Middle frontal gyrus (tissue), 1 donor: ENCODE measurements around the gene PDZD8.

ENCODE experiments used
- DNase-seq: peaks from one replicate; pipeline ENCODE4 v3.0.0-alpha.2; 2015; ENCODE audit warnings: low spot score; ENCODE audit errors: extremely low spot score

Gene PDZD8, protein sequence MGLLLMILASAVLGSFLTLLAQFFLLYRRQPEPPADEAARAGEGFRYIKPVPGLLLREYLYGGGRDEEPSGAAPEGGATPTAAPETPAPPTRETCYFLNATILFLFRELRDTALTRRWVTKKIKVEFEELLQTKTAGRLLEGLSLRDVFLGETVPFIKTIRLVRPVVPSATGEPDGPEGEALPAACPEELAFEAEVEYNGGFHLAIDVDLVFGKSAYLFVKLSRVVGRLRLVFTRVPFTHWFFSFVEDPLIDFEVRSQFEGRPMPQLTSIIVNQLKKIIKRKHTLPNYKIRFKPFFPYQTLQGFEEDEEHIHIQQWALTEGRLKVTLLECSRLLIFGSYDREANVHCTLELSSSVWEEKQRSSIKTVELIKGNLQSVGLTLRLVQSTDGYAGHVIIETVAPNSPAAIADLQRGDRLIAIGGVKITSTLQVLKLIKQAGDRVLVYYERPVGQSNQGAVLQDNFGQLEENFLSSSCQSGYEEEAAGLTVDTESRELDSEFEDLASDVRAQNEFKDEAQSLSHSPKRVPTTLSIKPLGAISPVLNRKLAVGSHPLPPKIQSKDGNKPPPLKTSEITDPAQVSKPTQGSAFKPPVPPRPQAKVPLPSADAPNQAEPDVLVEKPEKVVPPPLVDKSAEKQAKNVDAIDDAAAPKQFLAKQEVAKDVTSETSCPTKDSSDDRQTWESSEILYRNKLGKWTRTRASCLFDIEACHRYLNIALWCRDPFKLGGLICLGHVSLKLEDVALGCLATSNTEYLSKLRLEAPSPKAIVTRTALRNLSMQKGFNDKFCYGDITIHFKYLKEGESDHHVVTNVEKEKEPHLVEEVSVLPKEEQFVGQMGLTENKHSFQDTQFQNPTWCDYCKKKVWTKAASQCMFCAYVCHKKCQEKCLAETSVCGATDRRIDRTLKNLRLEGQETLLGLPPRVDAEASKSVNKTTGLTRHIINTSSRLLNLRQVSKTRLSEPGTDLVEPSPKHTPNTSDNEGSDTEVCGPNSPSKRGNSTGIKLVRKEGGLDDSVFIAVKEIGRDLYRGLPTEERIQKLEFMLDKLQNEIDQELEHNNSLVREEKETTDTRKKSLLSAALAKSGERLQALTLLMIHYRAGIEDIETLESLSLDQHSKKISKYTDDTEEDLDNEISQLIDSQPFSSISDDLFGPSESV

DNA sequence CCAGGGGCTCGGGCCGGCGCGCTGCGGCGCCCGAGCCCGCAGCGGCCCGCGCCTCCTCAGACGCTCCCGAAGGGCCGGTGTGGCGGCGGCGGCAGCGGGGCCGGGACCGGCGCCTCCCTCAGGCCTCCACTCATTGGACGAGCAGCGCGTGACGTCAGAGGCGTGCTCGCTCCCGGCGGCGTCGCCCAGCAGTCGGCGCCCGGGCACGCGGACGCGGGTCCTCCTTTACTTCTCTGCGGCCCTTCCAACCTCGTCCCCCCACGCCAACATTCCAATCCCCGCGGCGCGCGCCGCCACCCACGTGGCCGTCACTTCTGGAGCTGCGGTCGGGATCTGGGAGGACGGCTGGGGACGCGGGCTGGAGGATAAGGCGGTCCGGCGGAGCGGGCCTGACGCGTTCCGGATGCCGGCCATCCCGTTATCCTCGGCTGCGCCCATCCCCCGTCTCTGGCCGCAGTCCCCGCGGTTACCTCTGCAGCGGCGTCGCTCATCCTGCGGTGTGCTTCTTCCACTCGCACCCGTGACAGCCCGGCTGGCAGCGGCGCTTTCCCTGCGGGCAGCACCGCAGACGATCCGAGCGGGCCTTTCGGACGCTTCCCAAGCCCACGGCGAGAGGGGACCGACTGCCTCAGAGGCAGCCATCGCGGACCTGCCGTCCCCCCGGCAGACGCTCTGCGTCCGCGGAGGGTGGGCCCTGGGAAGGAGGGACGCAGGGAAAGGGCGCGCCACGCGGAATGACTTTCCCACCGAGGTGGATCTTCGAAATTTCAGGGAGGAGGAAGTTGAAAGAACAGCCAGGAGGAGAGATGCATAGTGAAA, at the start of gene PDZD8:
PDZD8 (minus strand) TSS at position 81 of the 819 bp plus-strand sequence. CDS start 213 bp downstream, outside the sequence.
- DNase-seq = peak; percentile 88

DNA sequence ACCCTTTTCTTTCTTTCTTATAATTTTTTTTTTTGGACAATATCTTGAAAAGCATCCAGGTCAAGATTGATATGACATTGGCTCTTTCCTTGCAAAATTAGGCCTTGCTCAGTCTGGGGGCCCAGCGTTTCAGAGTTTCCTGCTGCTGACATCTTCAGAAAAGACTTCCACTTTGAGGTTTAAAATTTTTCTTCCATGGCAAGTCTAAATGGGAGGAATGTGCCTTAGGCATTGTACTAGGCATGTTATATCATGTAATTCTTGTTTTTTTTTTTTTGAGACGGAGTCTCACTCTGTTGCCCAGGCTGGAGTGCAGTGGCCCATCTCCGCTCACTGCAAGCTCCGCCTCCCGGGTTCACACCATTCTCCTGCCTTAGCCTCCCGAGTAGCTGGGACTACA, 48.9 kb upstream of the PDZD8 start:
- no peak for DNase-seq

DNA sequence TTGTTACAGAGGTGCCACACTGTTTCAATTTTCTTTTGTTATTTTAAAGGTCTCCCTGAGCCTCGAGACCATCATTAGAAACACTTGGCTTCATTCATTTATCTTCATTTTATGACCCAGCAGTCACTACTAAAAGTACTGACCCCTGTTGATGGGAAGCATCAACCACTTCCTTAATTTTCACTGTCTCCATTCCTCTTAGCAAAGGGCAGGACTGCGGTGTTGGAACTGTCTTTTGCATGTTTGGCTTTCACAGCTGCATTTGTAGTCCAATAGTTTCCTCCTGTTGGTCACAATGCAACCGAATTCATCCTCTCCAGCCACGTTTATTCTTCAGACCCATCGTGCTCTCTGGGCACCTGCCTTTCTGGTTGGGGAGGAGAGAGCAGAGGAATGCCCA, 46.7 kb upstream of the PDZD8 start:
- no peak for DNase-seq

DNA sequence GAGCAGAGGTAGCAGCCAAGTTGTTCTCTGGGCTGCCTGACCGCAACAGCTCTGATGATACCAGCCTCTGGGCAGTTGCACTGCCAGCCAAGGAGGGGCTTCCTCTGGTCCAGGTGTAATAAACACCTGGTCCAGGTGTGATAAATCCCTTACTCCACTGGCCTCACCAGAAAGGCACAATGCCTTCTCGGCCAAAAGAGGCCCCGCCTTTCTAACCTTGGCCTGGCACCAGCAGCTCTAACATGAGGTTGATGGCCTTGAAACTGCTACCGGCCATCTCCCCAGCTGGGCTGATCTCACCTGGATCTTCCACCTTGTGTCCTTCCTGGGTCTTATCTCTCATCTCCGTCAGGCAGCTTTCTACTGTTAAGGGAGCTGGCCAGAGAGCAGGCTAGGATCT, 45.5 kb upstream of the PDZD8 start:
- DNase-seq = no peak

DNA sequence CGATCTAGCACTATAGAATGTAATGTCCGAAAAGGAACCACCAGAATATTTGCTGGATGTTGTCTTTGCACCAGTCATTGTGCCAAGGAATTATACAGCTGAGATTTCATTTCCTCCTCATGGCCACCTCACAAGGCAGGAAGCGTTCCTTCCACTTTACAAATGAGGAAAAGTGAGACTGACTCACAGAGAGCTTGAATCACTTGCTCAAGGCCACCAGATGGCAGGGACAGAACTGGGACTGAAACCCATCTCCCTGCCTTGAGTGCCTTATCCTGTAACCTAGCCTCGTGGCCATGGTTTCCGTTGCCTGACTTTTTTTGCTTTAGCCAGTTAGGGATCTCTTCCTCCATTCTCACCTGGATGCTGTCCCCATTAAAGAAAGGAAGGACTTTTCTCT, 44.7 kb upstream of the PDZD8 start:
- no peak for DNase-seq

DNA sequence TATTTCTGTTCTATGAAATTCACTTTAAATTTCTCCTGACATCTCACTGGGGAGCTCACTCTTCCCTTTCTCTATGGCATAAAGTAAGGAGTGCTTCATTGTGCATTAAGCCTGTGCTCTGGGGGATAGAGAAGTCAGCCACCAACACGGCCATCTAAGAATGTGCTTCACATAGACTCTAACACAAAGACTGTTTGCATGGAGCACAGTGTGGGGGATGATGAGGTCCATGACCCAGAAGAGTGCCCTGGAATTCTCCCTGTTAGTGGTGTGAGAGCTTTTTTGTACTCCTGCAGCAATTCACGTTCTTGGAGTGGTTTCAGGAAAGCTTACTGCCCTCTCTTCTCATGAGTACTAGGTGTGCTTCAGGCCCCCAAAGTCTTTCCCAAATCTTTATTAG, 43.9 kb upstream of the PDZD8 start:
- DNase-seq = no peak

DNA sequence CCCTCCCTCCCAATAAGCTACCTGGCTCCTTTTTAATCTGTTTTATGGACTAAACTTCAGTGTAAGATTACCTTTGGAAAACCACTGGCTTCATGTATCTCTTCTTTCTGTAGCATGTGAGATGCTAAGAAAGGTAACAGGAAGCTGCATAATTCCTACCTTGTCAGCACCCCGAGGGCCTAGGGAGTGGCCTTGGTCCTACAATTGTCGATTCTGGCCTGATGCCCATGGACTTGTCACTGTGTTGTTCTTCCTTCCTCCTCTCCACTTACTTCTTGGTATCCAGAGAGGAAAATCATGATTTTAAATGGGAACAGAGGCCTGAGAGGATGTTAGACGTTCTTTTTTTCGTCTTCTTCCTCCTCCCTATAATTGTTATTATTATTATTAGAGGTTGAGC, 42.9 kb upstream of the PDZD8 start:
- DNase-seq = no peak

DNA sequence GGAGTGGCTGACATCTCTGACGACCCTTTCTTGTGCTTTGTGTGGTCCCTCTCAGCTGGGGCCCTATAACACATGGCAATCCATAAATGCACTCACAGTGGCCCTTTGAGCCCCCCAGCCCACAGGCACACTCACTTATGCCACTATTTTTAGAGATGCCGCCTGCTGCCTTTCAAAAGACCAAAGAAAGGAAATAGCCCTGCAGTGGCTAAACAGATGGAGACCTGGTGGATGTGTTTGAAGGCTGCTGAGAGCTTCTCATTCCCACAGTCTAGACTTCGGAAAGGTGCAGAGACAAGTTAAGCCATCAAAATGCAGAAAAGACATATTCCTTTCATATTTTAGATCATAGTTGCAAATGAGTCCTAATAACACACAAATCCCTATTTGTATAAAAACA, 42.0 kb upstream of the PDZD8 start:
- no peak for DNase-seq

DNA sequence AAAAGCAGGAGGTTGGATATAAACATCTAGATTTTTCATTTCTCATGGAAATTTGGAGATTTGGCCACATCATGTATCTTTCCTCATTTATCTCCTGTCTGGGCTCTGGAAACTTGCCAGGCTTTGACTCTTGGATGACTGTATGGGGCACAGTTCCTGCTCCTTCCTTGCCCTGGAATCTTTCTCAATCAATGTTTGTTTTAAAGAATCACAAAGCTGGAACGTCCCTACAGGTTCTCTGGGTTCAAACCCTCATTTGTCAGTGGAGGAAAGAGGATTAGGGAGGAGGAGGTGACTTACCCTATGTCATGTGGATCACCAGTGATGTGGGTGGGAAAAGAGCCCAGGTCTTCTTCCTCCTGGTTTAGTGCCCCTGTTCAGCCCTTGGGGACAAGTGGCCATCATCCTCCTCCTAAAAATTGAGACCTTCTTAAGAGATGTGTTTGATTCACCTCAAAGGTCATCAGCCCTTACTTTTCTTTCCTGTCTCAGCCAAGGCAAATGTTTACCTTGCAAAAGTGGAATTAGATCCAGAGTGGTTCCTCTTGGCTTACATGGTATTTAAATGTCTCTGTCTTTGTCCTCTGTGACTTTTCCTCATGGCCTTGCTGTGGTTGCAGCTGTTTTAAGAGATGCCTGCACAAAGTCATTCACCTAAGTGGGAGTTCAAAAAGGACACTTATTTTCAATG, 38.8 kb upstream of the PDZD8 start:
- DNase-seq = no peak

DNA sequence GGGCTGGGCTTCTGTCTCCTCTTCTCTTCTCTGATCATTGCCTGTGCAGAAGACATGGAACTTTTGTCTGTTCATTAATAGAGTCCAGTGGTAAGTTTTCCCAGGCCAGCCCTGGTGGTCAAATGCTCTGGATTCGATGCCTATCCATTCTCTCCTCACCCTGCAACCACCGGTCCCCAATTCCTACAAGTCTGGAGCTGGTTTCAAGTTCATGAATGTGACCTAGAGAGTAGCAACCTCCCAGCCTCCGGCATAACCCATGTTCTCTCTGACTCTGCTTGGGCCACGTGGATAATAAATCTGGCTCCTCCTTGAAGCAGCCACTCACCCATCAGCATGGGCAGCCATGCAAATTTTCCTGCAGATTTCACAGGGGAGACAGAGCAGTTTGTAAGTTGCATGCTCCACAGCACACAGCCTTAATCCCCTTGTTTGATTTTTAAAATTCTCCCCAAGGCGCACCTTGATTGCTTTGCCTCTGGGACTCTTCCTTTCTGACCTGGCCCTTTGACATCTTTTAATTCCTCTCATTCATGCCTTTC, 37.3 kb upstream of the PDZD8 start:
- no peak for DNase-seq

DNA sequence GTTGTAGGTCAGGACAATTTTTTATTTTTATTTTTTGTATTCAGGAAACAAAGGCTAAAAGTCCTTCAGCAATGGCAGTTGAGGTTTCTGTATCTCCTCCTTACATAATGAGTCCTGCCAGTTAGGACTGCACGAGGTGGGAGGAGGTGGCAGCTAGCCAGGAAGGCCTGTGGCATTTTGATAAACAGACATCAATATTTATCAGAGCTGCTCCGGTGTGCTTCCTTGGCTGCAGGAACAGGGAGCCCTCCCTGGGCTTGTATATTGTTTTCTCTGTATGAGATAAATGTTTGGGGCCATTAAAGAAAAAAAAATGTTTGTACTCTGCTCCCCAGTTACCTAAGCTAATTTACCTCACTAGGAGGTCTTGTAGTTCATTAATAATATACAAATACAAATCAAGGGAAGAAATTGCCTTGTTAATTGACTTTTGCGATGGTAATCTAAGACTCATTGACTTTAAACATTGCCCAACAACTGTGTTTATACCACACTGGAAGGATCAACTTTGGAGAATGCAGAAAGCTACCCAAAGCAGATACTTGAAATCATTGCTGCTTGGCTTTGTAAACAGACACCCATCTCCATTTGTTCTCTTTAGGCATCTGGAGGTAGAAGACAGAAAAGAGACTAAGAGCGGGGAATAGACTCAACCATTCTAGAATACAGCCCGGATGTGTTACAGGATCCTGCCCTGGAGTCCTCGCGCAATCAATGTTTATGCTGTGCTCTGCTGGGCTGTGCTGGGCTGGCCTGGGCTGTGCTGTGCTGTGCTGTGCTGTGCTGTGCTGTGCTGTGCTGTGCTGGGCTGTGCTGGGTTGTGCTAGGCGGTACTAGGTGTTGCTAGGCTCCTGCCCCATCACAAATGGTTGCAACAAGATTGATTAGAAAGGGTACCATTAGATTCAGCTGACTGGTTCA, 36.5 kb upstream of the PDZD8 start:
- no peak for DNase-seq

DNA sequence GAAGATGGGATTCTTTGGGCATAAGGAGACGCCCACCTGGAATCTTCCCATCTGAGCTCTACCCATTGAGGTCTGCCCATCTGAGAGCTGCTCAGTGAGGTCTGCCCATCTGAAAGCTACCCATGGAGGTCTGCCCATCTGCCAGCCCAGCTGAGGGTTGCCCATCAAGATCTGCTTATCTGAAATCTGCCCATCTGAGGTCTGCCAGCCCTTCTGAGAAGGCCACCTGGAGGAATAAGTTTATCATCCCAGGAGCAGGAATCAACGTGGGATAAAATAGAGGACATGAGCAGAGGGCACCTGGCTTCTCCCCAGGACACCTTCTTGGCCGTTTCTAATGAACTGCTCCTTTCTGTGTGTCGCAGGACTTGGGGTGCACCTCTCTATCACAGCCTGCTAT, 35.3 kb upstream of the PDZD8 start:
- no peak for DNase-seq

DNA sequence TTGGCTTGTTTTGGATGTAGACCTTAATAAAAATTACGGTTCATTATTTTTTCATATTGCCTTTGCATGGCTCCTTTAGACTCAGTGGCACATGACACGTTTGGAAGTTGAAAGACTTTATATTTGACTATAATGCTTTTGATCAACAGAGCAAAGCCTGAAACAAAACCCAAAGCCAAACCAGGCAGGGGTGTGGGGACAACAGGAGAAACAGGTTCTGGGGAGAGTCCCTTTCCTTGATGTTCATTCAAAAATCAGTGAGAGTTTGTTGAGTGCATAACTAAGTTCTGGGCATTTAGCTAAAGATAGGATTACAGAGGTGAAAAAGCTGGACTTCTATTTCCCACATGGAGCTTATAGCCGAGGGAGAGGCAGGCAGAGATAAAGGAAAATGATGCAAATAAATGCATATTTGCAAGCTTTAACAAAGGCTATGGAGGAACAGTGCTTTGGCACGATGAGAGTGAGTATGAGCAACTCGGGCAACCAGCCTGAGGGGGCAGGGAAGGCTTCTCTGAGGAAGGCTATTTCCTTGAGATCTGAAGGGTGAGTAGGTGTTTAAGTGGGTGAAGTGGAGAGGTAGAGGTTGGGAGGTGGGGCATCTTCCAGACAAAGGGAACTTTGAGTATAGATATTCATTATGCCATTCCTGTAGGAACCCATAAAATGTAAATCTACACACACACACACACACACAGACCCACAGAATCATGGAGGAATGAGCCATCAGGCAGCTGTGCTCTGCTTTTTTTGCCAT, 34.5 kb upstream of the PDZD8 start:
- DNase-seq = no peak

DNA sequence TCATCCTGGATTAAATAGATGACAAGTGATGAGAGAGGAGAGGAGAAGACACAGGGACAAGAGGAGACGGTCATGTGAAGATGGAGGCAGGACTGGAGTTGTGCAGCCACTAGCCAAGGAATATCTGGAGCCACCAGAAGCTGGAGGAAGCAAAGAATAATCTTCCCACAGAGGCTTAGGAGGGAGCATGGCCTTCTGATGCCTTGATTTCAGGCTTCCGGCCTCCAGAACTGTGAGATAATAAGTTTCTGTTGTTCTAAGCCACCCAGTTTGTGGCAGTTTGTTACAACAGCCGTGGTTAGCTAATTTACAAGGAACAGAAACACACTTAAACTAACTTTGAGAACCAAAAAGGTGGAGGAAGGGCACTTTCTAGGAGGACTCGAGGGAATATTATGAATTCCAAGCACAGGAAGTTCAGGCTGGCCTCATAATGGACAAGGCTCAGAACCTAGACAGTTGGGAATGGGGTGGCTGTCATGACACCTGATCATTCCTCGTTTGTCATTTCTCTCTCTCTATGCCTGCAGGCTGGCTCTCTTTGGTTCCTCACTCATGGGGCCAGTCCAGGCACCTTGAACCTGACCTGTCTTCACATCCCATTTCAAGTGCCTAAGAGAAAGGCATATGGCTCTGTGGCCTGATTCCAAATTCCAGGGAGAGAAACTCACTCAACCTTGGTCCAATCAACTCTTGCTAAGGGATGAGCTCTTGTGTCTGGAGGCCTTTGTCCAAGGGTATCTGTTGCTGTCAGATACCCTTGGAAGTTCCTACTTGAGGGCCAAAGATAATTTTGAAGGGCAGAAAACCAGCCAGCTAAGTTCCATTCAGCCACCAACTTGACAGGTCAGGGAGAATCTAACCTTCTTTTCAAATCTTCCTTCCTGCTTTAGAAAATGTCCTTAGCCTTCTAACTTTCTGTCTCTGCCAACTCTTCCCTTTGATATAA, 33.5 kb upstream of the PDZD8 start:
- DNase-seq = no peak

DNA sequence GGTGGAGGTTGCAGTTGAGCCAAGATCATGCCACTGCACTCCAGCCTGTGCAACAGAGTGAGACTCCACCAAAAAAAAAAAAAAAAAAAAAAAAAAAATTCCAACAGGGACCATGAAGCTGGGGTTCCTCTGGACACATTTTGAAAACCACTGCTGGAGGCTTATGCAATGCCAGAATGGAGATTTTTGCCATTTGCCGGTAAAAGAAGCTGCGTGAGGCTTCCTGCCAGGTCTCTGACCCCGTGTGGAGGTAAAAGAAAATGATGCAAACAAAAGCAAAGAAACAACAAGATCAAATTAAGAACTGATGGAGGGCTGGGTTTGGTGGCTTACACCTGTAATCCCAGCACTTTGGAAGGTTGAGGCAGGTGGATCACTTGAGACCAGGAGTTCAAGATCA, 30.5 kb upstream of the PDZD8 start:
- no peak for DNase-seq

DNA sequence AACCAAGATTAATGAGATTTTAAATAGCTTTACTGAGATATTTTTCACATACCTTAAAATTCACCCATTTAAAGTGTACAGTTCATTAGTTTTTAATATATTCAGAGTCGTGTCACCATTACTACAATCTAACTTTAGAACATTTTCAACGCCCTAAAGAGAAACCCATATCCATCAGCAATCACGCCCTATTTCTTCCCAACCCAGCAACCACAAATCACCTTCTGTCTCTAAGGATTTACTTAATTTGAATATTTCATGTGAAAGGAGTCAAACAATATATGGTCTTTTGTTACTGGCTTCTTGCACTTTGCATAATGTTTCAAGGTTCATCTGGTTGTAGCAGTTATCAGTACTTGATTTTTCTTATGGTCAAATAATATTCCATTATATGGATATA, 25.1 kb upstream of the PDZD8 start:
- no peak for DNase-seq
